ENCODE data around the gene PLXDC1.
"Not testable (repeated sequence)": the region's sequence is repeated elsewhere in the genome, so short reads cannot be mapped to it uniquely, and the experiment has no call there.

Gene PLXDC1

GRCh38 chr17:39062846-39063680, 88.4 kb downstream of the PLXDC1 start:
- no peak for DNase-seq (ENCODE audit: low spot score)

GRCh38 chr17:39058524-39058923, 92.9 kb downstream of the PLXDC1 start:
- no peak for DNase-seq (ENCODE audit: low spot score)

GRCh38 chr17:39057701-39058206, 93.7 kb downstream of the PLXDC1 start:
- DNase-seq (ENCODE audit: low spot score), result no peak

GRCh38 chr17:39054111-39054645, 97.3 kb downstream of the PLXDC1 start:
- peak; percentile 7 for DNase-seq (ENCODE audit: low spot score)

GRCh38 chr17:39052423-39052822, 99.0 kb downstream of the PLXDC1 start:
- DNase-seq (ENCODE audit: low spot score), result not testable (repeated sequence)

- DNase-seq (ENCODE audit: low spot score), result no peak
These were observed 100.3 kb downstream of the PLXDC1 start for GRCh38 chr17:39051001-39051585.

- DNase-seq (ENCODE audit: low spot score), result no peak
These were observed 105.3 kb downstream of the PLXDC1 start for GRCh38 chr17:39045948-39046679.

GRCh38 chr17:39036009-39036408, 115.4 kb downstream of the PLXDC1 start:
- peak; percentile 68 for DNase-seq (ENCODE audit: low spot score)

- DNase-seq (ENCODE audit: low spot score), result not testable (repeated sequence)
These were observed 115.9 kb downstream of the PLXDC1 start for GRCh38 chr17:39035578-39035977.

- no peak for DNase-seq (ENCODE audit: low spot score)
These were observed 122.7 kb downstream of the PLXDC1 start for GRCh38 chr17:39028690-39029089.

- peak; percentile 8 for DNase-seq (ENCODE audit: low spot score)
These were observed 123.9 kb downstream of the PLXDC1 start for GRCh38 chr17:39027455-39028035.

GRCh38 chr17:39026980-39027451, 124.4 kb downstream of the PLXDC1 start:
- peak; percentile 82 for DNase-seq (ENCODE audit: low spot score)

GRCh38 chr17:39026346-39026745, 125.1 kb downstream of the PLXDC1 start:
- DNase-seq (ENCODE audit: low spot score), result not testable (repeated sequence)

GRCh38 chr17:39022924-39023323, 128.5 kb downstream of the PLXDC1 start:
- no peak for DNase-seq (ENCODE audit: low spot score)

- not testable (repeated sequence) for DNase-seq (ENCODE audit: low spot score)
These were observed 131.4 kb downstream of the PLXDC1 start for GRCh38 chr17:39020037-39020436.

GRCh38 chr17:39018267-39019134, 132.9 kb downstream of the PLXDC1 start:
- peak; percentile 21 for DNase-seq (ENCODE audit: low spot score)

- no peak for DNase-seq (ENCODE audit: low spot score)
These were observed 135.0 kb downstream of the PLXDC1 start for GRCh38 chr17:39016193-39017153.

- no peak for DNase-seq (ENCODE audit: low spot score)
These were observed 135.9 kb downstream of the PLXDC1 start for GRCh38 chr17:39015546-39015935.

- peak; percentile 19 for DNase-seq (ENCODE audit: low spot score)
These were observed 136.5 kb downstream of the PLXDC1 start for GRCh38 chr17:39014795-39015545.

Data from LoVo (cell line).